GM18873 (cell line): Measurements from ENCODE around the gene SLAMF1.
"Not testable (repeated sequence)": the region's sequence is repeated elsewhere in the genome, so short reads cannot be mapped to it uniquely, and the experiment has no call there.

ENCODE experiments used
- ATAC-seq: cut with Tn5 transposase; IDR thresholded peaks from one replicate; pipeline ENCODE4 v1.9.1; 2021; ENCODE audit warnings: mild to moderate bottlenecking, moderate library complexity, moderate number of reproducible peaks; ENCODE audit not compliant: unreplicated experiment, low FRiP score

Gene SLAMF1

DNA sequence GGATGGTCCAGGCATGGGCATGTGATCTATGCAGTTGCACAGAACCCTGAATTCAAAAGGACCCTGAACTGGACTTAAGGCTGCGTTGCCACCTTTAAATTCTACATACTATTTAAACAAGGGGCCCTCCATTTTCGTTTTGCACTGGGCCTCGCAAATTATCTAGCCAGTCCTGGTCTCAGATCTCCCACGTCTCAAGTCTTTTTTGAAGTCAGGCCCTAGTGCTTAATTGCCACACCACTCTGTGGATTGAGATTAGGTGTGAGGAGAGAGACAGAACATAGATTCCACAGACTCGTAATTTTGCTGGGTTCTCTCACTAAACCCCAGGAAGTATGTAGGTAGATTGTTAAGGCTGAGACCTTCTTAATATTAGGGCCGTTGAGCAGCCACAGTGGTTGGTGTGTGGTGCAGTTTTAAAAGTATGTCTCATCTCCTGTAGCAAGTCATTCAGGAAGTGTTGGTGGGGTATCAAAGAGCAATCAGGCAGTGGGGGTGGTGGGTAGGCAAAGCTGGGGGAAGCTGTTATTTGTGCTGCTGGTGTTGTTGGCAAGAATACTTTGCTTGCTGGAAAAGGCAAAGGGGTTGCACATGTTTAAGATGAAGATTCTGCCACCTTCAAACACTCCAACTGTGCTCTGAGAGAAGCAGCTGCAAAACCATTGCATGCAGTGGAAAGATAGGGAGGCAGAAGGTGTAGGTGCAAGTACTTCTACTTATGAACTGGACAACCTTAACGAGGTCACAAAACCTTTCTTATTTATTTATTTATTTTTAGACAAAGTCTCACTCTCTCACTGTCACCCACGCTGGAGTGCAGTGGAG is 78.8 kb downstream of the SLAMF1 start:
- ATAC-seq = no peak

- ATAC-seq = no peak
These were observed 79.5 kb downstream of the SLAMF1 start for GRCh38 chr1:160567341-160567740.

DNA sequence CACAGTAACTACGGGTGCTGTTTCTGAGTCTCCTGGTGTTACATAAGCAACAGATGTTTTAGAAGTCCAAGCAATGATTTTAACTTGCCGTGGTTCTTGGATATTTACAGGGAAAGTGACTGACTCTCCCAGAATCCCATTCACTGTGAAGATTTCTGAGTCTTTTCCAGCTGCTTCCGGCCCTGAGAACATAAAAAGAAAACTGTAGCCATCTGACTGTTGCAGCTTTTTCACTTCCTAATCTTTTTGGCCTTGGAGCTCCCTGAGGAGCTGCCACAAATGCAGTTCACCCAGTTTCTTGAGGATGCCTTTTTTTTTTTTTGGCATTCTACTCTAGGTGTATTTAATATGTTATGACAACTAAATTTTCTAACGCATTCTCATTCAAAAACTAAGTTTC is 81.3 kb downstream of the SLAMF1 start:
- ATAC-seq = no peak

DNA sequence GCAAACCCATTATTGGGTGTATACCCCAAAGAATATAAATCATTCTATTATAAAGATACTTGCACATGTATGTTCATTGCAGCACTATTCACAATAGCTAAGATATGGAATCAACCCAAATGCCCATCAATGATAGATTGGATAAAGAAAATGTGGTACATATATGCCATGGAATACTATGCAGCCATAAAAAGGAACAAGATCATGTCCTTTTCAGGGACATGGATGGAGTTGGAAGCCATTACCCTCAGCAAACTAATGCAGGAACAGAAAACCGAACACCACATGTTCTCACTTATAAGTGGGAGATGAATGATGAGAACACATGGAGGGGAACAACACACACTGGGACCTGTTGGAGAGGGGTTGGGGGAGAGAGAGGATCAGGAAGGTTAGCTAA is 83.6 kb downstream of the SLAMF1 start:
- ATAC-seq = not testable (repeated sequence)

GRCh38 chr1:160562745-160563144 is 84.1 kb downstream of the SLAMF1 start:
- ATAC-seq = not testable (repeated sequence)

DNA sequence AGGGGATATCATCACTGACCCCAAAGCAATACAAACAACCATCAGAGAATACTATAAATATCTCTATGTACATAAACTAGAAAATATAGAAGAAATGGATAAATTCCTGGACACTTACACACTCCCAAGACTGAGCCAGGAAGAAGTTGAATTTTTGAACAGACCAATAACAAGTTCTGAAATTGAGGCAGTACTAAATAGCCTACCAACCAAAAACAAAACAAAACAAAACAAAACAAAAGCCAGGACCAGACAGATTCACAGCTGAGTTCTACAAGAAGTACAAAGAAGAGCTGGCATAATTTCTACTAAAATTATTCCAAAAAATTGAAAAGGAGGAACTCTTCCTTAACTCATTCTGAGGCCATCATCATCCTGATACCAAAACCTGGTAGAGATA is 86.0 kb downstream of the SLAMF1 start:
- ATAC-seq = no peak

DNA sequence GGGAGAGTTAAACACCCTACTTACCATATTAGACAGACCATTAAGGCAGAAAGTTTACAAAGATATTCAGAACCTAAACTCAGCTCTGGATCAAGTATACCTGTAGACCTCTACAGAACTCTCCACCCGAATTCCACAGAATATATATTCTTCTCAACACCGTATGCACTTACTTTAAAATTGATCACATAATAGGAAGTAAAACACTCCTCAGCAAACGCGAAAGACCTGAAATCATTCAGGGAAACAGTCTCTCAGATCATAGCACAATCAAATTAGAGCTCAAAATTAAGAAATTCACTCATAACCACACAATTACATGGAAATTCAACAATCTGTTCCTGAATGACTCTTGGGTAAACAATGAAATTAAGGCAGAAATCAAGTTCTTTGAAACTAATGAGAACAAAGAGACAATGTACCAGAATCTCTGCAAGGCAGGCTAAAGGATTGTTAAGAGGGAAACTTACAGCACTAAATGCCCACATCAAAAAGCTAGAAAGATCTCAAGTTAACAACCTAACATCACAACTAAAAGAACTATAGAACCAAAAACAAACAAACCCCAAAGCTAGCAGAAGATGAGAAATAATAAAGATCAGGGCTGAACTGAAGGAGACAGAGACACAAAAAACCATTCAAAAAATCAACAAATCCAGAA is 86.7 kb downstream of the SLAMF1 start:
- no peak for ATAC-seq

- ATAC-seq = not testable (repeated sequence)
These were observed 87.4 kb downstream of the SLAMF1 start for GRCh38 chr1:160559437-160559836.

DNA sequence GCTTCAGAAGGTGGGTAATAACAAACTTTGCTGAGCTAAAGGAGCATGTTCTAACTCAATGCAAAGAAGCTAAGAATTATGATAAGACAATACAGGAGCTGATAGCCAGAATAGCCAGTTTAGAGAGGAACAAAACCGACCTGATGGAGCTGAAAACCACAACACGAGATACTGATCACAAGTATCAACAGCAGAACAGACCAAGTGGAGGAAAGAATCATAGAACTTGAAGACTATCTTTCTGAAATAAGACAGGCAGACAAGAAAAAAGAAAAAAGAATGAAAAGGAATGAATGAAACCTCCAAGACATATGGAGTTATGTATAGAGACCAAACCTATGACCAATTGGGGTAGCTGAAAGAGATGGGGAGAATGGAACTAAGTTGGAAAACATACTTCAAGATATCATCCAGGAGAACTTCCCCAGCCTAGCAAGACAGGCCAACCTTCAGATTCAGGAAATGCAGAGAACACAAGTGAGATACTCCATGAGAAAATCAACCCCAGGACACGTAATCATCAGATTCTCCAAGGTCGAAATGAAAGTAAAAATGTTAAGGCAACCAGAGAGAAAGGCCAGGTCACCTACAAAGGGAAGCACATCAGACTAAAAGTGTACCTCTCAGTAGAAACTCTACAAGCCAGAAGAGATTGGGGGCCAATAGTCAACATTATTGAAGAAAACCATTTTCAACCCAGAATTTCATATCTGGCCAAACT is 88.0 kb downstream of the SLAMF1 start:
- ATAC-seq = no peak
